Posterior cingulate gyrus (tissue), 11 donors: ENCODE measurements around the gene GOLGA3.
"Not testable (repeated sequence)": the region's sequence is repeated elsewhere in the genome, so short reads cannot be mapped to it uniquely, and the experiment has no call there.

ENCODE experiments used
- DNase-seq, 10 donors: peaks; one replicate each; pipeline versions ENCODE4 v3.0.0 to v3.0.0-alpha.2; 2020 to 2021; ENCODE audit warnings: mixed read lengths in 3 of 10
- intact Hi-C: fragments of 100-400 bp; cut with DNase I; formaldehyde crosslinking; loops from one replicate; pipeline ENCODE4 v1.15.1; 2023

The GOLGA3 gene

GRCh38 chr12:132761032-132761920 lies 67.4 kb downstream of the GOLGA3 start, which contains the start of gene ANKLE2:
Gene ANKLE2, minus strand, starts transcription at chr12:132761832. Its CDS starts 34 bp downstream, at chr12:132761798.
- peak in 3 of 10 donors; percentile 10 to 91 (median 80) for DNase-seq
- intact Hi-C loops = loop anchor here (5.0 to 10.0 kb wide), 2 partner anchors 46 to 126 kb away; partner anchors contain the start of genes CHFR and PGAM5

DNA sequence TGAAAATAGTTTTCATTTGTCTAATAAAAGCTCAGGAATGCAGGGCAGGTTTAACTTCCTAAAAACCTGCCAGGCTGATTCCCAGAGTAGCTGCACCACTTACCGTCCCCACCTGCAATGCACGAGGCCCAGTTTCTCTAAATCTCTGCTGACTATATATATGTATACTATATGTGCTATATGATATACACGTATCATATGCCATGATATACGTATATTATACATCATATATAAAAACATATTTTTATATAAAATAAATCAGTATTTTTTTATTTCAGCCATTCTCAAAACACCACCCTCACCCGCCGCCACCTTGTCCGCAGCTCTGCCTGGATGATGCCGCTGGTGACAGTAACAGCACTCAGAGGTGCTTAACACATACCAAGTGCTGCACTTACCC lies 69.3 kb downstream of the GOLGA3 start:
- intact Hi-C loops = no loop called here
- DNase-seq = no peak

GRCh38 chr12:132758825-132759224 lies 69.8 kb downstream of the GOLGA3 start:
- intact Hi-C loops = not testable (repeated sequence)
- DNase-seq = peak in 1 of 10 donors; percentile 17

- intact Hi-C loops = no loop called here
- peak in 1 of 10 donors; percentile 8 for DNase-seq
These were observed 74.3 kb downstream of the GOLGA3 start for GRCh38 chr12:132754160-132754932.

GRCh38 chr12:132753670-132754069 lies 75.0 kb downstream of the GOLGA3 start:
- DNase-seq, intact Hi-C loops: not testable (repeated sequence)

- DNase-seq = no peak
- intact Hi-C loops = no loop called here
These were observed 80.3 kb downstream of the GOLGA3 start for GRCh38 chr12:132748319-132748718.

GRCh38 chr12:132747896-132748295 lies 80.8 kb downstream of the GOLGA3 start:
- DNase-seq = no peak
- intact Hi-C loops = no loop called here

DNA sequence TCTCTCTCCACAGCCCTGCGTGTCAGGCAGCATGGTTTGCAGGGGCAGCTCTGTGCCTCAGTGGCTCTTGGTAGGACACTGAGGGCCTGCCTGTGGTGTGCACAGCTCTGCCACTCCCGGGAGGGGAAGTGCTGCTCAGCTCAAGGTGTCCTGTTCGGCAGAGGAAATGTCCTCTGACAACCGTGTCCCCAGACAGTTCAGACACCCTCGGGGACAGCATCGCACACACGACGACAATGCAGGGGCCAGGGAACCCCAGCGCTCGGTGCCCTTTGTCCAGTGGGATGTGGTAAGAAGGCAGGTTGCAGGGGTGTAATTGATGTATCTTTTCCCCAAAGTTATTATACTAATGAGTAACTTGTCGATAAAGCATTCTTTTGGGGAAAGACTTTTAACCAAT lies 81.3 kb downstream of the GOLGA3 start:
- intact Hi-C loops = no loop called here
- DNase-seq = peak in 1 of 10 donors; percentile 65

- no peak for DNase-seq
- intact Hi-C loops = no loop called here
These were observed 82.1 kb downstream of the GOLGA3 start for GRCh38 chr12:132746613-132747012.

- intact Hi-C loops = no loop called here
- DNase-seq = peak in 2 of 10 donors; percentile 43 to 80
These were observed 84.8 kb downstream of the GOLGA3 start for GRCh38 chr12:132743831-132744230.

- no peak for DNase-seq
- intact Hi-C loops = no loop called here
These were observed 87.0 kb downstream of the GOLGA3 start for GRCh38 chr12:132741620-132742019.

DNA sequence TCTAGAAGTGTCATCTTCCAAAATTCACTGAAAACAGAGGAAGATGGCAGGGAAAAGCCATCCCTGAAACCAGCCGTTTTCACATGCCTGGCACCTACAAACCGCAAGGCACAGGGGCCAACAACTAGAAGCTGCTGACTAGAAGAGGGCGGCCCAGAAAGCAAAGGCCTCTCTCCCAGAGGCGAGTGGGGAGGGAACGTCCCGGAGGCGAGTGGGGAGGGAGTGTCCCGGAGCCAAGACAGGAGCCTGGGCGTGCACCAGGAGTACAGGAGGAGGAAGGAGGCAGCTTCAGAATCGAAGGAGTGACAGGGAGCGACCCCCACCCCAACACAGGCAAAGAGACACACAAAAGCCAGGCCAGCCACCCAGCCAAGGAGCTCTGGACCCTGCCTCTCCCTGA lies 88.0 kb downstream of the GOLGA3 start:
- intact Hi-C loops = no loop called here
- DNase-seq = peak in 1 of 10 donors; percentile 11

DNA sequence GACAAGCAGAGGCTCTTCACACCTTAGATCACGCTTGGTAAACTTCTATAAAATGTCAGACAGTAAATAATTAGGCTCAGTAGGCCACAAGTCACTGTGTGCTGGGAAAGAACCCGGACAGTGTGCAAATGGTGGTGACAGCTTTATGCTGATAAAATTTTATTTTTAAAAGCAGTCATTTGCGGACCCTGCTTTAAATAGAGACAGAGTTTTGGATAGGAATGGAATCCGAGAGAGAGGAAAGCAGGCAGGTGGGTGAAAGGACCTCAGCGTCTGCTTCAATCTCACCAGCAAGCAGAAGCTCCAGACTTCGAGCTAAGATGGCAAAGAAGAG lies 88.4 kb downstream of the GOLGA3 start:
- DNase-seq = no peak
- intact Hi-C loops = no loop called here

GRCh38 chr12:132739600-132740312 lies 88.9 kb downstream of the GOLGA3 start:
- intact Hi-C loops = no loop called here
- peak in 1 of 10 donors; percentile 63 for DNase-seq

DNA sequence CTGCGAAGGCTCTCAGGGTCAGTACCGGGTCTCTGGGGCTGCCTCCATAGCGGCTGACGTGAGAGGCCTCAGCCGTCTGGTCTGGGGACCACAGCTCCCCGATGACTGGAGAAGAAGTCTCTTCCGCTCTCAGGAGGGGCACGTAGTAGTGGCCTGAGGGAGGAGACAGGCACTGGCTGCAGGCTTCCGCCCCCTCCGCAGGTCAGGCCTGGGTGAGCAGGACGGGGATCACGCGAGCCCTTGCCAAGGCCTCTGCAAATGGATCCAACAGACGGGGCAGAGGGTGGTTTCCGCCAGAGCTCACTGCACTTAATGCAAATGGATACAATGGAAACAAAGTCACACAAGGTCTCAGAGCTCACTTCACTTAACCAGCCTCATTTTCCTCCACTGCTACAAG lies 91.8 kb downstream of the GOLGA3 start:
- intact Hi-C loops = no loop called here
- peak in 3 of 10 donors; percentile 33 to 55 (median 49) for DNase-seq

DNA sequence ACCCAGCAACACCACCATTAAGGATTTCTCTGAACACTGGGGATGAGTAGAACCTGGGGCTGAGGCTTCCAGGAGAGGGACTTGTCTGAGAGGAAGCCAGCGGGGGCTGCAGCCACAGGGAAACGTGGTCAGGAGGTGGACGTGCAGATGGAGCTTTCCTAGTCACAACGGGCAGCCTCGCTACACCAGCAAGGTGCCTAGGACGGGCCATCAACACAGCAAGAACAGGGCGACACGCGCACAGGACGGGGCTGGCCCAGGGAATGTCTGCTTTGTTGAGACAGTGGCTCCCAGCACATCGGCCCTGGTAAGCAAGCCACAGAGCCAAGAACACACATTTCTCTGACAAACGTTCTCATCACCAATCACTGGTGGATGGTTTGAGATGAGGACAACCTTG lies 92.3 kb downstream of the GOLGA3 start:
- peak in 3 of 10 donors; percentile 33 to 73 (median 63) for DNase-seq
- intact Hi-C loops = no loop called here

- intact Hi-C loops = no loop called here
- DNase-seq = peak in 3 of 10 donors; percentile 43 to 70 (median 49)
These were observed 93.2 kb downstream of the GOLGA3 start for GRCh38 chr12:132735496-132735895.

DNA sequence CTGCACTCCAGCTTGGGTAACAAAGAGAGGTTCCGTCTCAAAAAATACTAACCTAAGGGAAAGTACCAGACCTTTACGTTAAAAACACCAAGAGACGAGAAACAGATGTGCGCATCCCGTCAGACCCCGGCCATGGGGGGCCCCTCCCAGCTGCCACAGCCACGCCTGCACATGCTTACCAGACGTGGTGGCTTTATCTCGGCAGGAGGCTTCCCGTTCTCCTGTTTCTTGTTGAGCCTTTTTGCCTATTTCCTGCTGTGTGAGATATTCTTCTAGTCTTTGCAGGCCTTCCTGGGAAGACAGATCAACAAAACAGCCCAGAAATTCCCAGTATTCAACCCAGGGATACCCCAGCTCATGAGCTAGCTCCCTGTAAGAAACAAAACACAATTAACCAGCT lies 94.5 kb downstream of the GOLGA3 start:
- DNase-seq = peak in 2 of 10 donors; percentile 37 to 71
- intact Hi-C loops = no loop called here

GRCh38 chr12:132731574-132731973 lies 97.1 kb downstream of the GOLGA3 start:
- peak in 3 of 10 donors; percentile 10 to 64 (median 25) for DNase-seq
- intact Hi-C loops = no loop called here

GRCh38 chr12:132730353-132730752 lies 98.3 kb downstream of the GOLGA3 start:
- intact Hi-C loops = no loop called here
- DNase-seq = peak in 1 of 10 donors; percentile 41
